ENCODE data around the gene STON1.

GRCh38 chr2:48480526-48480925 is 49.4 kb upstream of the STON1 start:
- TF ChIP-seq CTCF (conservative IDR thresholded peaks at IDR 0.05): no peak
- no peak for TF ChIP-seq ZFX (IDR thresholded peaks at IDR 0.05)
